Glutamatergic neuron (in vitro differentiated cells): ENCODE data around the gene EXOSC5. TPM values are rescaled to one million over a fixed set of nuclear protein-coding genes. Genes with fewer than 3 reads are reported as not detected.

Source experiments
- DNase-seq: peaks from one replicate; pipeline ENCODE4 v3.0.0; 2022
- H3K27ac Mint-ChIP-seq: one replicate; pipeline ENCODE4 v1.8.0; 2020; ENCODE audit warnings: mild to moderate bottlenecking, mixed read lengths, inconsistent platforms; ENCODE audit not compliant: unreplicated experiment
- H3K27me3 Mint-ChIP-seq: one replicate; pipeline ENCODE4 v1.8.0; 2020; ENCODE audit warnings: mild to moderate bottlenecking, moderate library complexity, mixed read lengths, inconsistent platforms; ENCODE audit not compliant: unreplicated experiment
- H3K36me3 Mint-ChIP-seq: one replicate; pipeline ENCODE4 v1.8.0; 2020; ENCODE audit warnings: mild to moderate bottlenecking, mixed read lengths, inconsistent platforms; ENCODE audit not compliant: unreplicated experiment
- H3K4me1 Mint-ChIP-seq: one replicate; pipeline ENCODE4 v1.8.0; 2020; ENCODE audit warnings: mild to moderate bottlenecking, low read depth, mixed read lengths, inconsistent platforms; ENCODE audit not compliant: unreplicated experiment
- H3K4me3 Mint-ChIP-seq: one replicate; pipeline ENCODE4 v1.8.0; 2020; ENCODE audit warnings: mild to moderate bottlenecking, mixed read lengths, inconsistent platforms; ENCODE audit not compliant: unreplicated experiment
- H3K9me3 Mint-ChIP-seq: one replicate; pipeline ENCODE4 v1.8.0; 2020; ENCODE audit warnings: mild to moderate bottlenecking, moderate library complexity, mixed read lengths, inconsistent platforms; ENCODE audit not compliant: unreplicated experiment
- total RNA-seq: library from RNA; stranded (reverse); fragmentation: NEBNext Ultra II Directional; extraction: Animal tissue kit (Norgen Biotek cat#: 25700); gene quantifications from one replicate; pipeline ENCODE4 v1.2.1, GENCODE V29; 2021; ENCODE audit not compliant: unreplicated experiment
- TF ChIP-seq, protein P1 (sequence below): fragments of 200-600 bp; sonication (generic); IDR thresholded peaks from one replicate; pipeline ENCODE4 v1.5.0; 2021; ENCODE audit not compliant: partially characterized antibody, unreplicated experiment

The EXOSC5 gene
- total RNA-seq, 1 donor from 2014 or later = 18.2 TPM

DNA sequence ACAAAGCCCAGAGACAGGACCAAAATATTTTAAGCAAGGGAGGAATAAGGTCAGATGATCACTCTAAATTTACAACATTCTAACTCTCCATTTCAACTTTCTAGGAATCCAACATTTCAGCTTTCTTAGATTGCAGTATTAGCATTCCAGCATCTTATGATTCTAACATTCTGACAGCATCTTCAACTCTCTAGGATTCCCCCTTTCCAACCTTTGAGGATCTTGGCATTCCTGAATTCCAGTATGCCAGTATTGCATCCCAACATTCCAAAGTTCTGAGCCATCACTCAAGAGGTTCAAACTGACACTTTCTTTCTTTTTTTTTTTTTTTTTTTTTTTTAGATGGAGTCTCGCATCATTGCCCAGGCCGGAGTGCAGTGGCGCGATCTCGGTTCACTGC is 57.2 kb downstream of the EXOSC5 start:
- no peaks in the 10 kb centered on the region for H3K4me1 Mint-ChIP-seq
- no peak overlapping the region for H3K27ac Mint-ChIP-seq
- no peak overlapping the region for H3K4me3 Mint-ChIP-seq
- TF ChIP-seq, protein P1, sequence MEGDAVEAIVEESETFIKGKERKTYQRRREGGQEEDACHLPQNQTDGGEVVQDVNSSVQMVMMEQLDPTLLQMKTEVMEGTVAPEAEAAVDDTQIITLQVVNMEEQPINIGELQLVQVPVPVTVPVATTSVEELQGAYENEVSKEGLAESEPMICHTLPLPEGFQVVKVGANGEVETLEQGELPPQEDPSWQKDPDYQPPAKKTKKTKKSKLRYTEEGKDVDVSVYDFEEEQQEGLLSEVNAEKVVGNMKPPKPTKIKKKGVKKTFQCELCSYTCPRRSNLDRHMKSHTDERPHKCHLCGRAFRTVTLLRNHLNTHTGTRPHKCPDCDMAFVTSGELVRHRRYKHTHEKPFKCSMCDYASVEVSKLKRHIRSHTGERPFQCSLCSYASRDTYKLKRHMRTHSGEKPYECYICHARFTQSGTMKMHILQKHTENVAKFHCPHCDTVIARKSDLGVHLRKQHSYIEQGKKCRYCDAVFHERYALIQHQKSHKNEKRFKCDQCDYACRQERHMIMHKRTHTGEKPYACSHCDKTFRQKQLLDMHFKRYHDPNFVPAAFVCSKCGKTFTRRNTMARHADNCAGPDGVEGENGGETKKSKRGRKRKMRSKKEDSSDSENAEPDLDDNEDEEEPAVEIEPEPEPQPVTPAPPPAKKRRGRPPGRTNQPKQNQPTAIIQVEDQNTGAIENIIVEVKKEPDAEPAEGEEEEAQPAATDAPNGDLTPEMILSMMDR = no peak
- H3K9me3 Mint-ChIP-seq = no peaks in the 10 kb centered on the region
- DNase-seq = no peak
- H3K27me3 Mint-ChIP-seq = peaks cover 8% of the 10 kb centered on the region
- no peaks in the 10 kb centered on the region for H3K36me3 Mint-ChIP-seq

Other genes with a start within 250 kb of the EXOSC5 start
- 6.0 TPM for gene CYP2S1, start 204.1 kb downstream of the EXOSC5 start, total RNA-seq
- not detected for gene AXL, start 178.1 kb downstream of the EXOSC5 start, total RNA-seq
- gene HNRNPUL1, start 133.0 kb downstream of the EXOSC5 start, total RNA-seq = 201 TPM
- 36.7 TPM for gene CCDC97, start 87.2 kb downstream of the EXOSC5 start, total RNA-seq
- gene TGFB1, start 43.4 kb downstream of the EXOSC5 start, total RNA-seq = 26.0 TPM
- gene B9D2, start 33.2 kb downstream of the EXOSC5 start, total RNA-seq = 7.6 TPM
- 52.6 TPM for gene TMEM91, start 20.8 kb downstream of the EXOSC5 start, total RNA-seq
- 11.0 TPM for gene BCKDHA, start 459 bp upstream of the EXOSC5 start, total RNA-seq
- gene B3GNT8, start 30.0 kb upstream of the EXOSC5 start, total RNA-seq = 15.9 TPM
- gene DMAC2, start 42.6 kb upstream of the EXOSC5 start, total RNA-seq = 99.4 TPM
- not detected for gene ERICH4, start 45.8 kb upstream of the EXOSC5 start, total RNA-seq
- gene CEACAM21, start 178.8 kb upstream of the EXOSC5 start, total RNA-seq = not detected
- gene CEACAM4, start 229.7 kb upstream of the EXOSC5 start, total RNA-seq = not detected